ENCODE data around the gene PTPN14.

PTPN14 gene

GRCh38 chr1:214324896-214325800, 226.3 kb downstream of the PTPN14 start:
- no peak for DNase-seq

GRCh38 chr1:214321705-214322453, 229.5 kb downstream of the PTPN14 start:
- no peak for DNase-seq

GRCh38 chr1:214319938-214320337, 231.5 kb downstream of the PTPN14 start:
- DNase-seq, result peak; percentile 80

GRCh38 chr1:214318956-214319736, 232.3 kb downstream of the PTPN14 start:
- DNase-seq, result no peak

- DNase-seq, result peak; percentile 36
Observed at GRCh38 chr1:214318356-214318755, 233.0 kb downstream of the PTPN14 start.

GRCh38 chr1:214317734-214318133, 233.7 kb downstream of the PTPN14 start:
- peak; percentile 22 for DNase-seq

- DNase-seq, result no peak
Observed at GRCh38 chr1:214317300-214317699, 234.1 kb downstream of the PTPN14 start.

GRCh38 chr1:214316593-214316992, 234.8 kb downstream of the PTPN14 start:
- no peak for DNase-seq

- DNase-seq, result no peak
Observed at GRCh38 chr1:214314178-214314843, 237.1 kb downstream of the PTPN14 start.

GRCh38 chr1:214312530-214313051, 238.8 kb downstream of the PTPN14 start:
- no peak for DNase-seq

- peak; percentile 21 for DNase-seq
Observed at GRCh38 chr1:214310777-214311690, 240.4 kb downstream of the PTPN14 start.

GRCh38 chr1:214310010-214310409, 241.4 kb downstream of the PTPN14 start:
- peak; percentile 72 for DNase-seq

- DNase-seq, result no peak
Observed at GRCh38 chr1:214306269-214306668, 245.1 kb downstream of the PTPN14 start.

GRCh38 chr1:214305164-214305751, 246.1 kb downstream of the PTPN14 start:
- no peak for DNase-seq

- no peak for DNase-seq
Observed at GRCh38 chr1:214303141-214303930, 248.1 kb downstream of the PTPN14 start.

GRCh38 chr1:214301526-214301925, 249.9 kb downstream of the PTPN14 start:
- no peak for DNase-seq

- no peak for DNase-seq
Observed at GRCh38 chr1:214300149-214300780, 251.1 kb downstream of the PTPN14 start.

Data from inflammatory macrophage treated with lipopolysaccharide for 4 hours (primary cell).